Transverse colon (tissue), 4 donors: Measurements from ENCODE around the gene TRIOBP. TPM values are rescaled to one million over a fixed set of nuclear protein-coding genes. Genes with fewer than 3 reads are reported as not detected.
A peak's percentile ranks its signal among the peaks of the same experiment; 100 is the strongest.

Source experiments
- DNase-seq: peaks from one replicate; pipeline ENCODE4 v3.0.0-alpha.2; 2019
- H3K27ac ChIP-seq, 4 donors: fragments of 200-600 bp; sonication (generic); 2 replicates each; pipeline ENCODE4 v1.5.1; 2016 to 2018; ENCODE audit warnings: inconsistent platforms in 4 of 4
- H3K27me3 ChIP-seq: fragments of 200-600 bp; sonication (generic); 2 replicates; pipeline ENCODE4 v1.5.1; 2017; ENCODE audit warnings: inconsistent platforms
- H3K36me3 ChIP-seq, 4 donors: fragments of 200-600 bp; sonication (generic); 2 replicates each; pipeline ENCODE4 v1.5.1; 2017 to 2019; ENCODE audit warnings: inconsistent platforms in 4 of 4
- H3K4me1 ChIP-seq, 4 donors: fragments of 200-600 bp; sonication (generic); 2 replicates each; pipeline ENCODE4 v1.5.1; 2017 to 2020; ENCODE audit warnings: inconsistent platforms in 4 of 4
- H3K4me3 ChIP-seq, 4 donors: fragments of 200-600 bp; sonication (generic); 1 replicate in 1 of 4; 2 replicates in 3 of 4; pipeline versions ENCODE4 v1.5.1 to v1.6.1; 2017 to 2019; ENCODE audit warnings: inconsistent platforms in 4 of 4
- H3K9me3 ChIP-seq, 2 donors: fragments of 200-600 bp; sonication (generic); 2 replicates each; pipeline ENCODE4 v1.5.1; 2017 to 2019; ENCODE audit warnings: inconsistent platforms in 2 of 2
- EP300 ChIP-seq: sonication (generic); formaldehyde crosslinking; IDR thresholded peaks from one replicate; pipeline ENCODE4 v1.6.1; 2017; ENCODE audit warnings: antibody characterized with exemption, low read depth
- POLR2A ChIP-seq: fragments of 450-650 bp; IDR thresholded peaks from one replicate; pipeline ENCODE4 v1.6.1; 2016; ENCODE audit warnings: antibody characterized with exemption, mild to moderate bottlenecking, moderate library complexity
- POLR2AphosphoS5 ChIP-seq, 3 donors: sonication (generic); formaldehyde crosslinking; IDR thresholded peaks; one replicate each; pipeline ENCODE4 v1.6.1; 2016; ENCODE audit warnings: antibody characterized with exemption in 3 of 3
- WGBS, 2 donors: methylation state at CpG; one replicate each; pipeline ENCODE4 v1.1.5; 2018; ENCODE audit warnings: low coverage in 1 of 2; 5-methylcytosine and 5-hydroxymethylcytosine counted together
- in situ Hi-C, 4 donors: fragments of 200-750 bp; cut with MboI; loops; one replicate each; pipeline versions ENCODE4 v1.15.0 to v1.15.1; 2017; ENCODE audit warnings: low sequenced_read_pairs in 3 of 4, low pct_ligation_motif_present in 1 of 4, low pct_unique_long_range_greater_than_20kb in 1 of 4
- intact Hi-C: fragments of 100-400 bp; cut with DNase I; formaldehyde crosslinking; loops from one replicate; pipeline ENCODE4 v1.15.1; 2023; ENCODE audit warnings: low total_unique reads
- small RNA-seq, 4 donors: library from RNA; depleted of rRNA; stranded (forward); fragments of <200 nt; gene quantifications; one replicate each; pipeline ENCODE3, GENCODE V24; 2016
- total RNA-seq, 4 donors: library from RNA; depleted of rRNA; stranded (reverse); fragments of >200 nt; gene quantifications; one replicate each; pipeline ENCODE4 v1.1.0, GENCODE V29; 2016
- TF ChIP-seq, protein P1 (sequence below), 5 experiments: fragments of 200-600 bp in 3 of 5; fragments of 450-650 bp in 2 of 5; sonication (generic) in 3 of 5; IDR thresholded peaks; 1 replicate in 2 of 5; 2 replicates in 3 of 5; pipeline ENCODE4 v1.5.1; 2016 to 2017; ENCODE audit warnings: antibody characterized with exemption in 5 of 5, inconsistent platforms in 3 of 5, mild to moderate bottlenecking in 2 of 5, moderate library complexity in 1 of 5

TRIOBP gene
- total RNA-seq, 4 donors from 2014 or later = 121 to 265 (median 129) TPM

DNA sequence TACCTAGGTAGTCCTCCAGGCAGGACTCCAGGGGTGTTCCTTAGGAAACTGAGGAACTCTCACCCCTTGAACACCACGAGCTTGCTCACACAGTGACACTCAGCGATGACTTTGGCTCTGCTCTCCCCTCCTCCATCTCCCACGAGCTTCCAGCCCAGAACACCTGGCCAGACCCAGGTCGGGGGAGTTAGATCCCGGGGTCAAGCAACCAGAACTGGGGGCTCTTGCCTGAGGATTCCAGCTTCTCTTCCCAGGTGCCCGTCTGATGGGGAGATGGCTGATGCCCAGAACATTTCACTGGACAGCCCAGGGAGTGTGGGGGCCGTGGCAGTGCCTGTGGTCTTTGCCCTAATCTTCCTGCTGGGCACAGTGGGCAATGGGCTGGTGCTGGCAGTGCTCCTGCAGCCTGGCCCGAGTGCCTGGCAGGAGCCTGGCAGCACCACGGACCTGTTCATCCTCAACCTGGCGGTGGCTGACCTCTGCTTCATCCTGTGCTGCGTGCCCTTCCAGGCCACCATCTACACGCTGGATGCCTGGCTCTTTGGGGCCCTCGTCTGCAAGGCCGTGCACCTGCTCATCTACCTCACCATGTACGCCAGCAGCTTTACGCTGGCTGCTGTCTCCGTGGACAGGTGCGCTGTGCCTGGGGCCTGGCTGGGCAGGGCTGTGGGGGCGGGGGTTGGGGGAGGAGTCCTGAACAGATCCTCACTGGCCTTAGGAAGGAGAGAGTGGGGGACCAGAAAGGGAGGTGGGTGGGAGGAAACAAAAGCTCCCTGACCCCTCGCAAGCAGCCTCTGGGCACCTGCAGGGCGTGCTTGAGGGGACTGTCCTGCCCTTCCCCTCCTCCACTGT is 126.5 kb downstream of the TRIOBP start, which contains the start of gene GALR3:
Gene GALR3, plus strand, starts transcription at position 249 of the 852 bp plus-strand sequence. Its CDS starts 25 bp downstream, at position 274.
- Histone ChIP-seq H3K9me3 (no peaks in the 10 kb centered on the region), H3K4me3 (no peak within 1 kb of the TSS), H3K4me1 (peaks cover 9 to 17% (median 12%) of the 10 kb centered on the region in 4 donors), H3K27ac (no peak within 1 kb of the TSS), H3K36me3 (no peaks in the 10 kb centered on the region), H3K27me3 (peaks cover 37% of the 10 kb centered on the region)
- TF ChIP-seq, protein P1, sequence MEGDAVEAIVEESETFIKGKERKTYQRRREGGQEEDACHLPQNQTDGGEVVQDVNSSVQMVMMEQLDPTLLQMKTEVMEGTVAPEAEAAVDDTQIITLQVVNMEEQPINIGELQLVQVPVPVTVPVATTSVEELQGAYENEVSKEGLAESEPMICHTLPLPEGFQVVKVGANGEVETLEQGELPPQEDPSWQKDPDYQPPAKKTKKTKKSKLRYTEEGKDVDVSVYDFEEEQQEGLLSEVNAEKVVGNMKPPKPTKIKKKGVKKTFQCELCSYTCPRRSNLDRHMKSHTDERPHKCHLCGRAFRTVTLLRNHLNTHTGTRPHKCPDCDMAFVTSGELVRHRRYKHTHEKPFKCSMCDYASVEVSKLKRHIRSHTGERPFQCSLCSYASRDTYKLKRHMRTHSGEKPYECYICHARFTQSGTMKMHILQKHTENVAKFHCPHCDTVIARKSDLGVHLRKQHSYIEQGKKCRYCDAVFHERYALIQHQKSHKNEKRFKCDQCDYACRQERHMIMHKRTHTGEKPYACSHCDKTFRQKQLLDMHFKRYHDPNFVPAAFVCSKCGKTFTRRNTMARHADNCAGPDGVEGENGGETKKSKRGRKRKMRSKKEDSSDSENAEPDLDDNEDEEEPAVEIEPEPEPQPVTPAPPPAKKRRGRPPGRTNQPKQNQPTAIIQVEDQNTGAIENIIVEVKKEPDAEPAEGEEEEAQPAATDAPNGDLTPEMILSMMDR (IDR thresholded peaks at IDR 0.05) = no peak
- TF ChIP-seq EP300 (no peak), POLR2A (no peak), POLR2AphosphoS5 (IDR thresholded peaks at IDR 0.05) (no peak)
- DNase-seq = no peak
- WGBS, 2 donors = 51 to 83% methylated on average over 2 to 20 of the region's 21 CpGs
- intact Hi-C loops = no loop called here
- in situ Hi-C loops = loop anchor here in 2 of 4 donors (10.0 to 25.0 kb wide), 2 partner anchors 139 to 141 kb away; partner anchors contain the start of genes C22orf23 (in 1 of the 2) and POLR2F (in 1 of the 2)

GRCh38 chr22:37824674-37825641 is 128.1 kb downstream of the TRIOBP start:
- 21% methylated on average over 51 of the region's 135 CpGs; no CpG with 5 or more reads in 1 of the 2 donors for WGBS, 2 donors
- Histone ChIP-seq H3K27ac (no peak overlapping the region), H3K9me3 (no peaks in the 10 kb centered on the region), H3K27me3 (peaks cover 37% of the 10 kb centered on the region), H3K4me3 (peak overlapping the region in 3 of 4 donors; percentile 5 to 37 (median 33)), H3K36me3 (no peaks in the 10 kb centered on the region), H3K4me1 (peaks cover 0 to 7% (median 4%) of the 10 kb centered on the region in 4 donors)
- no peak for TF ChIP-seq POLR2A
- TF ChIP-seq POLR2AphosphoS5 (IDR thresholded peaks at IDR 0.05) = no peak
- TF ChIP-seq, protein P1 (IDR thresholded peaks at IDR 0.05) = no peak
- no peak for TF ChIP-seq EP300
- in situ Hi-C loops (loop anchor here in 2 of 4 donors (10.0 to 25.0 kb wide), 2 partner anchors 137 to 140 kb away; partner anchors contain the start of genes C22orf23 (in 1 of the 2) and POLR2F (in 1 of the 2)), intact Hi-C loops (no loop called here)
- DNase-seq = no peak

Small RNA genes within 50 kb of the gene (small RNA-seq; reads per million reads assigned to genes)
- 0 reads per million in 4 donors for gene RN7SL385P

Other genes with a start within 250 kb of the TRIOBP start
- 10 to 100 TPM in 3 of 4 donors, 1 to 10 TPM in 1; 2.8 to 26.4 (median 15.7) TPM for gene MFNG, start 210.7 kb upstream of the TRIOBP start, total RNA-seq
- gene CARD10, start 177.6 kb upstream of the TRIOBP start, total RNA-seq = 100 to 1,000 TPM in 1 of 4 donors, 10 to 100 TPM in 3; 46.3 to 166 (median 60.9) TPM
- 10 to 100 TPM; 27.3 to 52.9 (median 28.9) TPM for gene CDC42EP1, start 136.6 kb upstream of the TRIOBP start, total RNA-seq
- 10 to 100 TPM in 2 of 4 donors, 1 to 10 TPM in 1, not detected in 1; 1.3 to 43.4 (median 17.2) TPM for gene LGALS2, start 117.0 kb upstream of the TRIOBP start, total RNA-seq
- gene GGA1, start 88.2 kb upstream of the TRIOBP start, total RNA-seq = 100 to 1,000 TPM in 1 of 4 donors, 10 to 100 TPM in 3; 60.1 to 142 (median 73.8) TPM
- gene SH3BP1, start 57.4 kb upstream of the TRIOBP start, total RNA-seq = 100 to 1,000 TPM in 2 of 4 donors, 10 to 100 TPM in 2; 53.1 to 158 (median 84.7) TPM
- 100 to 1,000 TPM in 1 of 4 donors, 10 to 100 TPM in 3; 28.9 to 126 (median 50.7) TPM for gene PDXP, start 38.3 kb upstream of the TRIOBP start, total RNA-seq
- 100 to 1,000 TPM; 196 to 558 (median 224) TPM for gene LGALS1, start 21.4 kb upstream of the TRIOBP start, total RNA-seq
- gene NOL12, start 10.7 kb upstream of the TRIOBP start, total RNA-seq = 100 to 1,000 TPM in 1 of 4 donors, 10 to 100 TPM in 3; 44.1 to 143 (median 57.2) TPM
- 10 to 100 TPM in 1 of 4 donors, 1 to 10 TPM in 3; 6.4 to 10.1 (median 7.7) TPM for gene GCAT, start 110.9 kb downstream of the TRIOBP start, total RNA-seq
- gene GALR3, start 126.3 kb downstream of the TRIOBP start, total RNA-seq = not detected
- 10 to 100 TPM; 12.7 to 86.8 (median 40.6) TPM for gene ANKRD54, start 147.3 kb downstream of the TRIOBP start, total RNA-seq
- gene EIF3L, start 152.4 kb downstream of the TRIOBP start, total RNA-seq = 100 to 1,000 TPM in 3 of 4 donors, 10 to 100 TPM in 1; 89.4 to 292 (median 217) TPM
- gene MICALL1, start 209.2 kb downstream of the TRIOBP start, total RNA-seq = 10 to 100 TPM; 26.8 to 87.2 (median 37.3) TPM